Measurements from ENCODE around the gene LRMDA.

GRCh38 chr10:76454506-76455140 is 1023.2 kb downstream of the LRMDA start:
- TF ChIP-seq CTCF (conservative IDR thresholded peaks at IDR 0.05; ENCODE audit: low read length) (no peak), EZH2phosphoT487 (IDR thresholded peaks at IDR 0.05; ENCODE audit: borderline replicate concordance, low read depth, low read length) (no peak)

Data from OCI-LY7 (cell line).